Activated CD4-positive, alpha-beta memory T cell treated with anti-CD3 and anti-CD28 coated beads for 36 hours (primary cell): ENCODE data around the gene TMEM120B. TPM values are rescaled to one million over a fixed set of nuclear protein-coding genes. Genes with fewer than 3 reads are reported as not detected.
"Not testable (repeated sequence)": the region's sequence is repeated elsewhere in the genome, so short reads cannot be mapped to it uniquely, and the experiment has no call there.

ENCODE experiments used
- CTCF ChIA-PET: fragments of 350-600 bp; sonication (Branson Sonifier 250); formaldehyde crosslinking; loops from one replicate; lab custom pipeline; 2021; ENCODE audit warnings: antibody characterized with exemption, inconsistent platforms; lab: Charles Lee
- POLR2A ChIA-PET: fragments of 350-600 bp; sonication (Branson Sonifier 250); formaldehyde crosslinking; loops from one replicate; lab custom pipeline; 2021; ENCODE audit warnings: antibody characterized with exemption; lab: Charles Lee
- DNase-seq: peaks from one replicate; pipeline ENCODE4 v3.0.0-alpha.2; 2020
- H3K27ac Mint-ChIP-seq: one replicate; pipeline ENCODE4 v1.8.0; 2021; ENCODE audit warnings: mixed read lengths
- H3K27me3 Mint-ChIP-seq: one replicate; pipeline ENCODE4 v1.8.0; 2021; ENCODE audit warnings: mixed read lengths
- H3K36me3 Mint-ChIP-seq: one replicate; pipeline ENCODE4 v1.8.0; 2021; ENCODE audit warnings: mixed read lengths
- H3K4me1 Mint-ChIP-seq: one replicate; pipeline ENCODE4 v1.8.0; 2021; ENCODE audit warnings: low read depth, mixed read lengths
- H3K4me3 Mint-ChIP-seq: one replicate; pipeline ENCODE4 v1.8.0; 2021; ENCODE audit warnings: mild to moderate bottlenecking, mixed read lengths
- H3K9me3 Mint-ChIP-seq: one replicate; pipeline ENCODE4 v1.8.0; 2021; ENCODE audit warnings: mixed read lengths
- intact Hi-C: fragments of 100-400 bp; cut with micrococcal nuclease; formaldehyde crosslinking; loops from one replicate; pipeline ENCODE4 v1.15.1; 2023
- total RNA-seq, 2 experiments: library from RNA; stranded (reverse); gene quantifications; one replicate each; pipeline ENCODE4 v1.2.3, GENCODE V29; 2021

Gene TMEM120B
- total RNA-seq, 2 experiments from 2014 or later: 8.8 to 9.5 TPM

DNA sequence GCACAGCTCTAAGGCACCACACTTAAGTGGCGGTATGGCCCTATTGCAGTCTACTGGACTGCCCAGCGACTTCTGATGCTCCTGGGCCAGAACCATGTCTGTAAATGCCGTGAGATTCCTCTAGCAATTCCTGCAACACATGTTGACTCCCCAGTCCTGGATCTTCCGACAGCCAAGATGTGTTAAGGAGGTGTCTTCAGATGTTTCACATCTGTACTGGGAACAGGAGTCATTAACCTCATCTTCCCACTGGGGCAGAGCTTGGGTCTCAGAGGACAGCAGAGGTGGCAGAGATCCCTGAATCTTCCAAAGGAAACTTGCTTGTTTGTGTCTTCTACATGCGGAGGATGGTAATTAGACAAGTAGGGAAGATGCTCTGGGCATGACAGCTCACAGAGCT lies 8.2 kb downstream of the TMEM120B start:
- Mint-ChIP-seq H3K4me3 (no peak overlapping the region), H3K9me3 (no peaks in the 10 kb centered on the region), H3K36me3 (peaks cover 6% of the 10 kb centered on the region), H3K27ac (no peak overlapping the region), H3K27me3 (no peaks in the 10 kb centered on the region), H3K4me1 (no peaks in the 10 kb centered on the region)
- ChIA-PET CTCF (interaction anchor here (0.6 kb wide), 1 partner anchor 53 kb away, joined by 4 read pairs; no protein-coding TSS in a partner anchor), POLR2A (no interaction called here)
- intact Hi-C loops: no loop called here
- no peak for DNase-seq

DNA sequence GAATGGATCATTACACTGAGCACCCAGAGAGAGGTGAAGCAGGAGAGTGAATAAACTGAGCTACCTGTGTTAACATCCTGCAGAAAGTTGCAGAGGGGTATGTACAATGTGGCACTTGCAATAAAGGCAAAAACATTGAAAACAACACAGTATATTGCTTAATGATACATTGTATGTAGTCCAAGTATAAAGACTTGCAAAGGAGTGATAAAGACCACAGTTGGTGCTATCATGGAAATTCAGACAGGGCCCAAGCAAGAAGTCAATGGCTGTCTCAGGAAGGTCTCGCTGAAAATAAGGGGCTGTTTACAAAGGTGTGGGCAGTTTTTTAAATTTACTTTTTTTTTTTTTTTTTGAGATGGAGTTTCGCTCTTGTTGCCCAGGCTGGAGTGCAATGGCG lies 10.0 kb downstream of the TMEM120B start:
- intact Hi-C loops: no loop called here
- H3K27me3 Mint-ChIP-seq: no peaks in the 10 kb centered on the region
- H3K27ac Mint-ChIP-seq: no peak overlapping the region
- no peaks in the 10 kb centered on the region for H3K9me3 Mint-ChIP-seq
- DNase-seq: no peak
- peaks cover 6% of the 10 kb centered on the region for H3K36me3 Mint-ChIP-seq
- ChIA-PET CTCF (no interaction called here), POLR2A (no interaction called here)
- no peaks in the 10 kb centered on the region for H3K4me1 Mint-ChIP-seq
- H3K4me3 Mint-ChIP-seq: no peak overlapping the region

DNA sequence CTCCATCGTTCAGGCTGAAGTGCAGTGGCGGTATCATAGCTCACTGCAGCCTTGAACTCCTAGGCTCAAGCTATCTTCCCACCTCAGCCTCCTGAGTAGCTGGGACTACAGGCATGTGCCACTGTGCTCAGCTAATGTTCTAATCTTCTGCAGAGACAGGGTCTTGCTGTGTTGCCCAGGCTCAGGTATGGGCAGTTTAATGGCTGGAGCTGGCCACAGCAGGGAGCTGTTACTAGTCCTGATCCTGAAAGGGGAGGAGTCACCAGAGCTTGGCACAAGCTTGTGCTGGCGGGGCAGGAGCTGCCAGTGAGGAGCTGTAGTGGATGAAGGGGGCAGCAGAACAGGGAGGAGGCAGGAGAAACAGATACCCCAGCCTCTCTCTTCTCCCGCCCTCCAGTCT lies 10.6 kb downstream of the TMEM120B start:
- ChIA-PET CTCF (no interaction called here), POLR2A (no interaction called here)
- H3K27me3 Mint-ChIP-seq: no peaks in the 10 kb centered on the region
- H3K4me1 Mint-ChIP-seq: no peaks in the 10 kb centered on the region
- DNase-seq: no peak
- intact Hi-C loops: no loop called here
- H3K27ac Mint-ChIP-seq: no peak overlapping the region
- H3K36me3 Mint-ChIP-seq: peaks cover 6% of the 10 kb centered on the region
- no peaks in the 10 kb centered on the region for H3K9me3 Mint-ChIP-seq
- no peak overlapping the region for H3K4me3 Mint-ChIP-seq

DNA sequence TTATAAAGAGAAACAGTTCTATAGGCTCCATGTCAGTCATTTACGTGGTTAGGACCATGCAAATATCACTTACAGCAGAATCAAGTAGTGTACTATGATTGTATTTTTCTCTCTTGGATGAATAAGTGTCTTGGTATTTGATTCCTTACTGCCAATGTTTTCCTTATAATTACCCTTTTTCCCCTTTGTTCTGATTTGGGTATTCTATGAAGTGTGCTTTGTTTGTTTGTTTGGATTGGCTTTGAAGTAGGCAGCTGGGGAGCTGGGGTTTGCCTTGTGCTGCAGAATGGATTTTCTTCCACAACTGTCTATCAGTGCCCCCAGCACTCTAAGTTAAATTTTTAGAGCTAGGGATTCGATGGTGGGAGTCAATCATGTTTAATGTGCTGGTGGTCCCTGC lies 12.4 kb downstream of the TMEM120B start:
- H3K4me1 Mint-ChIP-seq: no peaks in the 10 kb centered on the region
- DNase-seq: no peak
- ChIA-PET CTCF (interaction anchor here (1.0 kb wide), 1 partner anchor 70 kb away, joined by 3 read pairs; no protein-coding TSS in a partner anchor), POLR2A (no interaction called here)
- H3K27me3 Mint-ChIP-seq: no peaks in the 10 kb centered on the region
- H3K4me3 Mint-ChIP-seq: no peak overlapping the region
- no peaks in the 10 kb centered on the region for H3K9me3 Mint-ChIP-seq
- intact Hi-C loops: no loop called here
- H3K27ac Mint-ChIP-seq: no peak overlapping the region
- H3K36me3 Mint-ChIP-seq: peaks cover 6% of the 10 kb centered on the region

DNA sequence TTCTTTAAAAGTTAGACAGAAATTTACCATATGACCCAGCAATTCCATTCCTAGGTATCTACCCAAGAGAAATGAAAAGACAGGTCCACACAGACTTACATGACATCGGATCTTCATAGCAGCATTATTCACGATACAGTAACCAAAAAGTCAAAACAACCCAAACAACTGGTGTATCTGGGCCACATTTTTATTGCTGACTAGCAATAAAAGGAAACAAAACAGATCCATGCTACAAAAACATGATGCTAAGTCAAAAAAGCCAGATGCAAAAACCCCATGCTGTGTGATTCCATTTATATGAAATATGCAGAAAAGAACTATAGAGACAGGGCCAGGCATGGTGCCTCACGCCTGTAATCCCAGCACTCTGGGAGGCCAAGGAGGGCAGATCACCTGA lies 12.9 kb downstream of the TMEM120B start:
- DNase-seq: no peak
- ChIA-PET POLR2A (no interaction called here), CTCF (no interaction called here)
- intact Hi-C loops: no loop called here
- Mint-ChIP-seq H3K4me3 (no peak overlapping the region), H3K27me3 (no peaks in the 10 kb centered on the region), H3K27ac (no peak overlapping the region), H3K4me1 (no peaks in the 10 kb centered on the region), H3K9me3 (no peaks in the 10 kb centered on the region), H3K36me3 (peaks cover 6% of the 10 kb centered on the region)

DNA sequence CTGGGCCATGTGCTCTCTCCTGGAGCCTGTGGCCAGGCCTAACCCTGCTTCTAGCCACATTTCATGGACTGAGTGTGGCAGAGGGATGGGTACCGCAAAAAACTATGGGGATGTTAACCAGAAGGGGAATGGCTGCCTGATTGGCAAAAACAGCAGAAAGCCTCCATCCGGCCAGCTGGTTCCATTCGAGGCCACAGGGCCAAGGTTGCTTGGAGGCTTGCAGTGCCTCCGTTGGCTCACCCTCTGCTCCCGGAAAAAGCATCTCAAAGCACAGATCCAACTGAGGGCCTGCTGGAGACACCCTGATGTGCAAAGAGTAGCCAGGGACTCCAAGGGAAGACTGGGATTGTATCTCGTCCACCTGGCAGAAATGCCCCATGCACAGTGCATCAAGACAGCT lies 16.5 kb downstream of the TMEM120B start:
- no peak for DNase-seq
- Mint-ChIP-seq H3K27me3 (no peaks in the 10 kb centered on the region), H3K27ac (no peak overlapping the region), H3K4me1 (no peaks in the 10 kb centered on the region), H3K4me3 (no peak overlapping the region), H3K9me3 (no peaks in the 10 kb centered on the region), H3K36me3 (peaks cover 1% of the 10 kb centered on the region)
- CTCF ChIA-PET: no interaction called here
- intact Hi-C loops: no loop called here
- POLR2A ChIA-PET: no interaction called here

DNA sequence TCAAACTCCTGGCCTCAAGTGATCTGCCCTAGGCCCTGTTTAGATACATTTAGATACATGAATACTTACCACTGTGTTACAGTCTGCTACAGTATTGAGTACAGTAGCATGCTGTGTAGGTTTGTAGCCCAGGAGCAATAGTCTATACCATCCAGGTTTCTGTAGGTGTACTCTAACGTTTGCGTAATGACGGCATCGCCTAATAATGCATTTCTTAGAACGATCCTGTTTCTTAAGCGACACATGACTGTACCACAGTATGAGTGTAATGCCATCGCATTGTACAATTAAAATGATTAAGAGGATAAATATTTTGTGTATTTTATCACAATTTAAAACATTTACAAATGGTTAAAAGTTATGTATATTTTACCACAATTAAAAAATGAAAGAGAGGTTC lies 18.9 kb downstream of the TMEM120B start:
- Mint-ChIP-seq H3K36me3 (no peaks in the 10 kb centered on the region), H3K4me1 (no peaks in the 10 kb centered on the region), H3K9me3 (no peaks in the 10 kb centered on the region), H3K4me3 (no peak overlapping the region), H3K27me3 (no peaks in the 10 kb centered on the region), H3K27ac (no peak overlapping the region)
- POLR2A ChIA-PET: no interaction called here
- DNase-seq: no peak
- CTCF ChIA-PET: interaction anchor here (1.2 kb wide), 1 partner anchor 63 kb away, joined by 3 read pairs; no protein-coding TSS in a partner anchor
- intact Hi-C loops: no loop called here

DNA sequence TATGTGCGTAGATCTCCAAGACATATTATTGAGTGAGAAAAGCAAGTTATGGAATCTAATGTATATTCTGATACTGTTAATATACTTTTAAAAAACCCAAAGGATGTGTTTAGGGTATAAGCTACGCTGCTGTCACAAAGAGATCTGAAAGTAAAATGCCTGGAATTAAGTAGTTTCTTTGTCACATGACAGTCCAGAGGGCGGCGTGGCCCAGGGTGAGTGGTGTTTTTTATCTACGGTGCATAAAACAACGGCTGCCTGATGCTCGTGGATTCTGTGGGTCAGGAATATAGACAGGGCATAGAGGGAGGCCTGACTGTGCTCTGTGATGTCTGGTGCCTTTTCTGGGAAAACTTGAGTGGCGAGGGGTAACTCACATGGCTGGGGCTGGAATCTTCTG lies 21.3 kb downstream of the TMEM120B start:
- no peak overlapping the region for H3K4me3 Mint-ChIP-seq
- ChIA-PET CTCF (no interaction called here), POLR2A (no interaction called here)
- no peak for DNase-seq
- no peaks in the 10 kb centered on the region for H3K4me1 Mint-ChIP-seq
- intact Hi-C loops: no loop called here
- H3K9me3 Mint-ChIP-seq: no peaks in the 10 kb centered on the region
- no peak overlapping the region for H3K27ac Mint-ChIP-seq
- H3K36me3 Mint-ChIP-seq: no peaks in the 10 kb centered on the region
- H3K27me3 Mint-ChIP-seq: no peaks in the 10 kb centered on the region

DNA sequence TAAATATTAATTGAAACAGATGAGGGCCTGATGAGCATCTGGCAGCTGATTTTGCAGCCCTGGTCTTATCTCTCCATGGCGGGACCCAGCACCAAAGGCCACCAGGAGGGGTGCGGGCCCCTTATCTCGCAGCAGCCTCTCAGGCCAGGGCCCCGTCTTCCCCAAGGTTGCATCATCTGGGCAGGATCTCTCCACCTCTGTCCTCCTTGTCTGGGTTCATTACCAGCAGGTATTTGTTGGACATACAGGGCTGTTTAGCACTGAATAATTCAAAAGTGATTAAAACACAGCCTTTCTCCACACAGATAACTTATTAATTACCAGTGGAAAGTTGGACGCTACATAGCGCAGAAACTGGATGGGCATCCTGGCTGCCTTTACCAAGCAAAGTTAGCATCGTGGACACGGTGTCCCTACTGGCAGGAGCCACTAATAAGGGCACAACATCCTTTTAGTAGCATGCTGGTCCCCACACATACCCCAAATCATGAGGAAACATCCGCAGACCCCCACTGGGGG lies 25.8 kb downstream of the TMEM120B start:
- intact Hi-C loops: no loop called here
- no peaks in the 10 kb centered on the region for H3K9me3 Mint-ChIP-seq
- no peak for DNase-seq
- ChIA-PET CTCF (no interaction called here), POLR2A (interaction anchor here (0.6 kb wide), 1 partner anchor 65 kb away, joined by 3 read pairs; no protein-coding TSS in a partner anchor)
- no peaks in the 10 kb centered on the region for H3K4me1 Mint-ChIP-seq
- no peaks in the 10 kb centered on the region for H3K36me3 Mint-ChIP-seq
- no peak overlapping the region for H3K27ac Mint-ChIP-seq
- H3K4me3 Mint-ChIP-seq: no peak overlapping the region
- no peaks in the 10 kb centered on the region for H3K27me3 Mint-ChIP-seq

DNA sequence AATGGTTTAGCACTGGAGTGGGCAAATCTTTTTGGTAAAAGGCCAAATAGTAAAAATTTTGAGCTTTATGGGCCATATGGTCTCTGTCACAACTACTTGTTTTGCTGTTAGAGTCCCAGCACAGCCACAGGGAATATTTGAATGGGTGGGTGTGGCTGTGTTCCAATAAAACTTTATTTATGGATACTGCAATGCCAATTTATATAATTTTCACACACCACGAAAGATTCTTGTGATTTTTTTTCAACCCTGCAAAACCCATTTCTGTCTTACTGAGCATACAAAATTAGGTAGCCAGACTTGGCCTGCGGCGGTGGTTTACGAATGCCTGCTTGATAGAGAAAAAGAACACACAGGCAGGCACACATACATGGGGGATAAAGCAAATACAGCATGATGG lies 28.3 kb downstream of the TMEM120B start:
- Mint-ChIP-seq H3K27me3 (no peaks in the 10 kb centered on the region), H3K27ac (no peak overlapping the region)
- CTCF ChIA-PET: interaction anchor here (0.6 kb wide), 1 partner anchor 19 kb away, joined by 3 read pairs; no protein-coding TSS in a partner anchor

DNA sequence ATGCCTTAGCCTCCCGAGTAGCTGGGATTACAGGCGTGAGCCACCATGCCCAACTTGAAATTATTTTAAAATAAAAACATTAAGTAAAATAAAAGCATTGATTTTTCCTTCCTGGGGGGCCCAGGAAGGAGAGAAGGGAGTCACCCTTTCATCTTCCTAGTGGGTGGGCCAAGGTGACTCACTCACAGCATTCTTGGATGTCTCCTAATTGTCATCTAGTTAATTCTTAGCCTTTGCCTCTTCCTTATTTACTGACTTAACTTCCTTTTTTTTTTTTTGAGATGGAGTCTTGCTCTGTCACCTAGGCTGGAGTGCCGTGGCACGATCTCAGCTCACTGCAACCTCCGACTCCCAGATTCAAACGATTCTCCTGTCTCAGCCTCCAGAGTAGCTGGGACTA lies 29.2 kb downstream of the TMEM120B start:
- no peaks in the 10 kb centered on the region for H3K9me3 Mint-ChIP-seq
- intact Hi-C loops: no loop called here
- no peaks in the 10 kb centered on the region for H3K4me1 Mint-ChIP-seq
- no peak overlapping the region for H3K27ac Mint-ChIP-seq
- no peak for DNase-seq
- ChIA-PET CTCF (interaction anchor here (0.6 kb wide), 1 partner anchor 20 kb away, joined by 3 read pairs; no protein-coding TSS in a partner anchor), POLR2A (no interaction called here)
- H3K36me3 Mint-ChIP-seq: peaks cover 2% of the 10 kb centered on the region
- no peak overlapping the region for H3K4me3 Mint-ChIP-seq
- H3K27me3 Mint-ChIP-seq: no peaks in the 10 kb centered on the region

More for the DNA sequence above, 28.3 kb downstream of the TMEM120B start:
- POLR2A ChIA-PET: no interaction called here
- intact Hi-C loops: no loop called here
- Mint-ChIP-seq H3K36me3 (peaks cover 2% of the 10 kb centered on the region), H3K9me3 (no peaks in the 10 kb centered on the region), H3K4me3 (no peak overlapping the region), H3K4me1 (no peaks in the 10 kb centered on the region)
- no peak for DNase-seq

DNA sequence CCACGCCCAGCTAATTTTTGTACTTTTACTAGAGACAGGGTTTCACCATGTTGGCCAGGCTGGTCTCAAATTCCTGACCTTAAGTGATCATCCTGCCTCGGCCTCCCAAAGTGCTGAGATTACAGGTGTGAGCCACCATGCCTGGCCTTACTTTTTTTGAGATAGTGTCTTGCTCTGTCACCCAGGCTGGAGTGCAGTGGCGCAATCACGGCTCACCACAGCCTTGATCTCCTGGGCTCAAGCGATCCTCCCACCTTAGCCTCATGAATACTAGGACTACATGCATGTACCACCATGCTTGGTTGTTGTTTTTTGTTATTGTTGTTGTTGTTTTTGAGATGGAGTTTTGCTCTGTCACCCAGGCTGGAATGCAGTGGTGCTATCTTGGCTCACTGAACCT lies 33.0 kb downstream of the TMEM120B start:
- POLR2A ChIA-PET, H3K9me3 Mint-ChIP-seq, intact Hi-C loops, H3K27ac Mint-ChIP-seq, H3K36me3 Mint-ChIP-seq, DNase-seq, CTCF ChIA-PET, H3K27me3 Mint-ChIP-seq, H3K4me3 Mint-ChIP-seq, H3K4me1 Mint-ChIP-seq: not testable (repeated sequence)

DNA sequence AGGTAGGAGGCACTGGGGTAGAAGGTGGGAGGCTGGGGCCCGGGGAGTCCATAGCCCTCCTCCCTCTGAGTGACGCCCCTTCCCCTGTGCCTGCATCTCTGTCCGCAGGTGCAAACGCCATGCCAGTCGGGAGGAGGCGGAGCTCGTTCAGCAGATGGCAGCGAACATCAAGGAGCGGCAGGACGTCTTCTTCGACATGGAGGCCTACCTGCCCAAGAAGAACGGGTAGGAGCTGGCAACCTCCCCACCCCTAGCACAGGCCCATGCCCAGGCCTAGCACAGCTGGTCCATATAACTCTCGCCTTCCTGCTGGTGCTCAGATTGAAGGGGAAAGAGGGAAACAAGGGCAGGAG lies 35.6 kb downstream of the TMEM120B start:
- ChIA-PET CTCF (no interaction called here), POLR2A (interaction anchor here (0.7 kb wide), 1 partner anchor 37 kb away, joined by 3 read pairs; no protein-coding TSS in a partner anchor)
- H3K27ac Mint-ChIP-seq: no peak overlapping the region

More for the DNA sequence above, 35.6 kb downstream of the TMEM120B start:
- DNase-seq: no peak
- peaks cover 7% of the 10 kb centered on the region for H3K36me3 Mint-ChIP-seq
- no peaks in the 10 kb centered on the region for H3K27me3 Mint-ChIP-seq
- peaks cover 3% of the 10 kb centered on the region for H3K4me1 Mint-ChIP-seq
- H3K4me3 Mint-ChIP-seq: no peak overlapping the region
- H3K9me3 Mint-ChIP-seq: no peaks in the 10 kb centered on the region
- intact Hi-C loops: no loop called here
